ENCODE measurements around the gene POLD4.

The POLD4 gene

DNA sequence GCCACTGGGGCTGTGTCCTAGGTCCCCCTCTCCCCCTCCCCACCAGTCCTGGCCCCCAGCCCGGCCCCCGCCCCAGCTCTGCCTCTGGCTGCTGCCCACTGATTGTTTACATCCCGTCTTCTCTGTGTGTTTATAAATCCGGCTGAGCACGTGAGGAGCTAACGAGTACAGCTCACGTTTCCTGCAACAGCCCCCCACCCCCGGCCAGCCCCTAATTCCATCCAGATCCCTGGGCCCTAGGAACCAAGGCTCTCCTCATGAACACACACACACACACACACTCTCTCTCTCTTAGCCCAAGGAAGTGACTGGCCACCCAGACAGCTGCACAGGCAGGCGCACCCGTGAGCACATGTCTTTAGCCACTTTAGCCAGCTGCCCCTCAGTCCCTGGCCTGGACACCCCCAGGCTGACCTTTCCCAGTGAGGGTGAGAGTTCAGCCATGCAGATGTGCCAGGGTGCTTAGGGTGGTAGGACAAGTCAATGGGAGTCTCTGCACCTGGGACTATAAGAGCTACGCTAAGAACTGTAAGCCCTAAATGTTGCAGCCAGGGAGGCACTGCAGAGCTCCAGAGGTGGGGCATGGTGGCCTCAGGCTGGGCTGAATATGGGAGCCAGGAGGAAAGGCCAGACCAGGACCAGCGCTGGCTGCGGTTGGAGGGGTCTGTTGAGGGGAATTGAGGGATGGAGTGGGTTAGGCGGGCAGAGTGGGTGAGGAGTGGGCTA lies 17.2 kb upstream of the POLD4 start:
- no peak for DNase-seq (ENCODE audit: low spot score)

DNA sequence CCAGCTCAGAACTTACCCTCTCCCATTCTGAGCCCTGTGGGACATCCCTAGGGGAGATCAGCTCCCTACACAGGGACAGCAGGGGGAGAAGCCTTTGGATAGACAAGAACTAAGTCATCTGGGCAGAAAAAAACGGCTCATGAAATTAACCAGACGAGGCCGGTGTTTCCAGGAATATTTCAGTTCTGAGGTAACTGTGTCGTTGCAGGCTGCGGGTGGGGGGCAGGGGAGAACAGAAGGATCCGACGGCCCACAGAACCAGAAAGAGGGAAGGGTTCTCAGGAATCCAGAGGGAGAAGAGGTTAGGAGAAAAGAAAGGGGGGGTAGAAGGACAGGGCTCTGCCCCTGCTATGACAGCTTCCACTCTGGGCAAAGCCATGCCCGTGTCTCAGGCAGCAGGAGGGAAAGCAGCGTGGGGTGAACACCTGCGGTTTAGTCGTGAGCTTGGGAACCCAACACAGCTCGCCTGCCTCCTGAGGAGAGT lies 16.5 kb upstream of the POLD4 start:
- no peak for DNase-seq (ENCODE audit: low spot score)

DNA sequence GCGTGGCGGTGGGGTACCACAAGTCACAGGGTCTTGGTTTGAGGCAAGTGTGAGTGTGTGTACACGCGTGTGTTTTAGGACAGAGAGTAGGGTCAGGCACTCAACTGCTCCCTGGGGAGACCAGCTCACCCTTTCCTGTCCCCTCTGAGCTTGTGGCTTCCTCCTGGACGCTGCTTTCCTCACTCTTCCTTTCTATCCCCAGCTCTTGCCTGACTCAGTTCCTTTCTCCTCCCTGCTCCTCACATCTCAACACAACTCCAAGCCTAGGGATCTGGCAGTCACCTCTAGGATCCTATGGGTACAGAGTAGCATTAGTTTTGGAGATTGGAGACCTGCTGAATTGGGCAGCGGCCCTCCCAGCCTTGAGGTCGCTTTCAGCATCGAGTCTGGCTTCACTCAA lies 15.9 kb upstream of the POLD4 start:
- DNase-seq (ENCODE audit: low spot score) = no peak

DNA sequence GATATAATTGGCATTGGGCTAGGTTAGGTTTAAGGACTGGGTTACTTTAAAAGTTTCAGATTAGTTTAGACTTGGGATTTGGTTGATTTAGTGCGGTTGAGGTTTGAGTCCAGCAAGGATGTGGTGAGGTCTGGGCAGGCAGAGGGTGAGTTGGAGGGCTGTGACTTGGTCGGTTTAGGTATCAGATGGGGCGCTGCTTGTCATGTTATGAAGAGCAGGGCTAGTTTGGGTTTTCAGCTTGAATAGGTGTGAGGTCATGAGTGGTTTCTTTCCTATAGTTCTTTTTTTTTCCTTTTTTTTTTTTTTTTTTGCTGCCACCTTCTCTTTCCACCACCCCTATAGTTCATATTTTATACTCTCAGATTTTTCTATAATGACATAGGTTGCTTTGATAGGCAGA lies 15.3 kb upstream of the POLD4 start:
- no peak for DNase-seq (ENCODE audit: low spot score)

DNA sequence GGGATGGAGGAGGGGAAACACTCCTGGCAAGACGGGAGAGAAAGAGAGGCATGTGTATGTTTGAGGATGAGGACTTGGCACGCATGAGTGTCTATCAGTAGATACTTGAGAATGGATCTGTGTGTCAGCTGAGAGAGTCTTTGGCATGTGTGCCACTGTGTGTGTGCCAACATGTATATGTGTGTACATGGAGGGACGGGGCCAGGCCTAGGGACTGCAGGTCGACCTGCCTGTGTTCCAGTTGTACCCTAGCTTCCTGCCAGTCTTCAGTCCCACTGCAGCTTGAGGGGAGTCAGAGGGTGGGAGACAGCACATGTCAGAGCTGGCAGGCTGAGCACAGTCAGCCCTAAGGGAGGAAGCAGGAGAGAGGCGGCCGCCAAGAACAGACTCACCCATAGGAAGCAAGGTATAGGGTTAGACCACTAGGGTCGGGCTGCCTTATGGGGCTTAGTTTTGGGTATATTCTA lies 14.4 kb upstream of the POLD4 start:
- DNase-seq (ENCODE audit: low spot score) = no peak

DNA sequence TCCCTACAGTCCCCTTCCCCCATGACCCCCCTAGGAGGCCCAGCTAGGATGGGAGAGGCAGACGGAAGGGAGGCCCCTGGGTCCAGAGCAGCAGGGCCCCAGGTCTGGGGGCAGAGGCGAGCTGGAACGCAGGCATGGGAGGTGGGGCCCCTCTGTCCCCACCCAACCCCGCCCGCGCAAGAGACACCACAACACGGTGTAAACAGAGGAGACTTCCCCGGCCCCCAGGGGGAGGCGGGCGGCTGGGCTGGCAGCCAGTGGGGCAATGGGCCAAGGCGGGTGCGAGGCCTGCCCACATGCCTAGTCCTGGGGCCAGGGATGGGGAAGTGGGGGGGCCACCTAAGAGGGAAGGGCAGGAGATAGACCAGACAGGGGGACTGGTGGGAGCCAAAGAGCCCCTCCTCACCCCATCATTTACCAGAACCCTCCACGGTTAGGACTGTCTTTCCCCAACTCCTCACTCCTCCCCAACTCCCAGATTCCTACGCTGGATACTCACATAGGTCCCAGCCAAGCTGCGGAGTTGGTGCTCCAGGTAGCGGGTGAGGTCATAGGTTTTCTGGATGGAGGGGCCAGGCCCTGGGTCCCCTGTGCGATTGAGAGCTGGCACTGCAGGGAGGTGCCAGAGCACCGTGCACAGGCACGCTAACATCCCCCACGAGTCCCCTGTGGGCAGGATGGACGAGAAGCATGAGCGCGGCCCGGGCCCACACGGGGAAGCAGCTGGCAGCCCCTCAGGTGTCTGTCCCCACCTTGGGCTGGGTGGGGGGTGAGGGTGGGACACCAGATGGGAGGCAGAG lies 13.8 kb upstream of the POLD4 start:
- no peak for DNase-seq (ENCODE audit: low spot score)

DNA sequence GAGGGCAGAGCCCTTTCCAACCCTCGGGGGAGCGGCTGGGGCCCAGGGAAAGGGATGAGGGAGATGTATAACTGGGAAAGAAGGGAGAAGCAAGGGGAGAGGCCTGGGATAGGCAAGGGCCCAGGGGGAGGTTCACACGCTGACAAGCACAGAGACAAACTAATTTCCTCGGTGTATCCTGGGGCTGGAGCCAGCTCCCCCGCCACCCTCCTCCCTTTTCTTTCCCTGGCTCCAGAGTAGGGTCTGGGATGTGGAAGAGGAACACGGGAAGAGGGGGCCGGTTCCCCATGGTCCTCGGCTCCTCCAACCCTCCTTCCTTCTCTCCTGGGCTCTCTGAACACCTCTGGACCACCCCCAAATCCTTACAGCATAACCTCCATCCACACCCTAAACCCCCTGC lies 13.2 kb upstream of the POLD4 start:
- no peak for DNase-seq (ENCODE audit: low spot score)

DNA sequence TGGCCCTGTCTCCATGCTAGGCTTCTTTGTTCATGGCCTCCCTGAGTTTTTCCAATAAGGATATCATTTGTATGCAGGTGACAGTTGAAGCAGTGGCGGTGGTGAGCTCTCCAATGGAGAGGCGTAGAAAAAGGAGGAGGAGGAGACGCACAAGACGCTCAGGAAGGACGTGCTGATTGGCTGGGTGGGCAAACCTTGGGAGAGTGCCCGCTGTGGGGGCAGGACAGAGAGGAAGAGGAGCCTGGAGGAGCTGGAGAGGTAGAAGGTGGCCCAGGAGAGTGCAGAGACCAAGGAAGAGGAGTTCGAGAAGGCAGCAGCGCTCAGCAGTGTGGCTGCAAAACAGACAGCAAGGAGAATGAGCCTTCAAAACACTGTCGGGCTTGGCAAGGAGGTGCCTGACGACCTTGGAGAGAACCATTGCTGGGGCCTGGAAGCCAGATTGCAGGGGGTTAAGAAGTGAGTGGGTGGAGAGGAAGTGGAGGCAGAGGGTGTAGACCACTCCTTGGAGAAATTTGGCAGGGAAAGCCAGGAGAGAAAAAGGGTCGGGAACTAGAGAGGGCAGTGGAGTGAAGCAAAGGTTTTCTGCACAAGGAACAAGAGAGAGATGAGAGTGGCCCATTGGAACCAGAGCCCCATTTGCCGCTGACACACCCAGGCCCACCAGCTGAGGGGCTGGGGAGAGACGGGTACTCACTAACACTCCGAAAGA lies 12.5 kb upstream of the POLD4 start:
- DNase-seq (ENCODE audit: low spot score) = no peak

DNA sequence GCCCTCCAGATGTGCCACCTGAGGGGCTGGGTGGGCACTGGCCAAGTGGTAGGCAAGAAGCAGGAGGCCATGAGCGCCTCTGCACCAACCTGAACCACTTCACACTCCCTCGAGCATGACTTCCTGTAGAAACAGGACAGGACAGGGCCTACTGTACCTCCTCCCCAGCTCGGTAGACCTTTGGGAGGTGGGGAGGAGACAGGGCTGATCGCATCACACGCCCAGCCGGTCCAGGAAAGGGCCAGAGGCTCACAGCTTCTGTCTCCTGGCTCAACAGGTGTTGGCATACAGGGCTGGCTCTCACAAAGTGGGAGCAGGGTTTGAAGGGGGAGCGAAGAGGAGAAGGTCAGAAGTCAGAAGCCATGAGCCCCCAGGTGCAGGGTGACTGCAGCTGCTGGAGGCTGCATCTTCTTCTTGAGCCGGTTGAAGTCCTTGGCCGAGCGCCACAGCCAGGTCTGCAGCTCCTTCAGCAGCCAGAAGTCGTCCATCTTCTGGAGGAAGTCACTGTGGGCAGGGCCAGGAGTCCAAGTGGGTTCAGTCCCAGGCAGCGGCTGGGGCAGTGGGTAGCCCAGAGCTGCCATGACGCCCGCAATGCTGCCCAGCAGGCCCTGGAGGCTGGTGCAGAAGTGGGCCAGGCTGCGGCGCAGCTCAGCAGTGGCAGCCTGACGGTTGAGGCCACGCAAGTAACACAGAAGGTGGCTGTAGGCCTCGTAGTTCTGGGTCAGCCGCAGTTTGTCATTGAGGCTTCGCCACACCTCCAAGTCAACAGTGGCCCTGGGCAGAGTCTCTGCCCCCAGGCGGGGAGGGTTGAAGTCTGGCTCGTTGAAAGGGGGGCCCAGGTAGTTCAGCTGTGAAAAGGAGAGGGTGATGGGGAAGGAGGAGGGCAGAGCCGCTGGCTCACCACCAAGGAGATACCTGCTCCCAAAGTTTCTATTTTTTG lies 11.7 kb upstream of the POLD4 start:
- no peak for DNase-seq (ENCODE audit: low spot score)

DNA sequence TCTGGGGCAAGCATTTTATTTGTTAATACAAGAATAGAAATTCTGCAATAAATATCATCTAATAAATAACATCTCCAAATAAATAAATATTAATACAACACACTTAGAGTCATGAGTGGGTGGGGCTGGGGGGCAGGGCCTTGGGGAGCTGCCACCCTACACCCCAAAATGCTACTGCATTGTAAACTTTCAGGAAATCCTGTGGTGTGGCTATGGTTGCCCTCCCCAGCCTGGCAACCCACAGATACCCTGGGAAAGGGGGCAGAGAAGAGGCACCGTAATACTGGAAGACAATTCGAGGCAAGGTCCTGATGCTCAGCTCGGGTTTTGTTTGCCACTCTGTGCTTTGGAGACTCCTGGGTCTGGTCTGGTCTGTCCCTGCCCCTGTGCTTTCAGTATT lies 10.8 kb upstream of the POLD4 start:
- DNase-seq (ENCODE audit: low spot score) = no peak

DNA sequence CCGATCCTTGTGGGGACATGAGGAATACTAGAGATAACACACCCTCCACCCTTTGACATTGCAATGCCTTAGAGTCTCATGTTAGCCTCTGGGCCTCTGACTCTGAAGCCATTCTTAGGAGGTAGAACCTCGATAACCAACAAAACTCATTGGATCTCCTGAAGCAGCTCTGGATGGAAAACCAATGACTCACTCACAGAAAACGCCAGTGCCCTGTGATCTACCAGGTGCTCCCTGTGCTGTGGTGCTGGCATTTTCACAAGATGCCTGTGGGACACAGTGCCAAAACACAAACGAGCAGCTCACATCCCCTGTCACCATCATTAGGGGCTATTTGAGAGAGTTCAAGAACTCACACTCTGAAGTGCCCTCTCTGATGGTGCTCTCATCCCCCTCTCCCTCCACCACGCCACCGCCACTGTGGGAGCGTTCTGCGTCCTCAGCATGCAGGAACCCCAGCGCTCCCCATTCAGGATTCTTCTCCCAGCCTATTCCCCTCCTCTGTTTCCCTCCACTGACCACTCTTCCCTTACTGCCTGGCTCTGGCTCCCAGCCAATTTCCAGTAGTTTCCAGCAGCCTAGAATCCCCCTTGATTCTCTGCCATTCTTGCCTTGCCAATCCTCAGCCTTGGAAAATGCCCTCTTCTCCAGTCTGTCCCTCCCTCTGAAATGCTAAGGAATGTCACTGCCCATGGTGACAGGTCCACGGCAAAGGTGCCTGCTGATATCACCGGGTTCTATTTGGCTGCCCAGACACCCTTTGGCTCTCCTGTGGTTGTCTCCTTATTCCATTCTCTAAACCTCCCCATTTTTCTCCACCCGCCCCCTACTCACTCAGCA lies 4.7 kb upstream of the POLD4 start:
- DNase-seq (ENCODE audit: low spot score) = peak; percentile 76

DNA sequence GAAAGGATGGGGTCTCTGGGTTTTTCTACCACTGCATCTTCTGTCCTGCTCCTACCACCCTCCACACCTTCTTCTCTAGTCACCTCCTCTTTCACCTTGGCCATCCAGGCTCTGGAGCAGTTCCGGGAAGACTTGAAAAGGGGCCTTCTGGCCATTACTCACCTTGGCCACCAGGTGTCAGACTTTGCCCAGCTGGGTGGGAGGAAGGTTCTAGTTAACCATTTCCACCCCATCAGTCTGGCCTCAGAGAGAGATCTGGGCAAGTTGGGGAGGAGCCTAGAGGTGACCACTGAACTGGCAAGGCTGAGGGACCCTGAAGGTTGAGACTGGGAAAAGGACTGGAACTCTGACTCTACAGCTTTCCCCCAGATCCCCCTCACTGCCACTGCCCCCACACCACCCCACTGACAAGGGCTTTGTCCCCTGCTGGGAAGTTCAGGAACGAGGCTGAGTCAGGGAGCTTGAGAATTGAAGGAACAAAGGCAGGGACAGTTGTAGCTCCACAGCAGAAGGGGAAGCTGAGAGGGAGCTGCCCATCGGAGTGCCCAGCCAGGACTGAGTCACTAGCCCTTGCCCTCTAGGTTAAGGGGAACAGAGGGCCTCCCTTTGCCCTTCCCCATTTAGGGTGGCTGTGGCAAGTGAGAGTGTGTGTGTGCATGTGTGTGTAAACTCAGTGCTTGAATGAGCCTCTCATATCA lies 3.7 kb upstream of the POLD4 start:
- DNase-seq (ENCODE audit: low spot score) = peak; percentile 84

DNA sequence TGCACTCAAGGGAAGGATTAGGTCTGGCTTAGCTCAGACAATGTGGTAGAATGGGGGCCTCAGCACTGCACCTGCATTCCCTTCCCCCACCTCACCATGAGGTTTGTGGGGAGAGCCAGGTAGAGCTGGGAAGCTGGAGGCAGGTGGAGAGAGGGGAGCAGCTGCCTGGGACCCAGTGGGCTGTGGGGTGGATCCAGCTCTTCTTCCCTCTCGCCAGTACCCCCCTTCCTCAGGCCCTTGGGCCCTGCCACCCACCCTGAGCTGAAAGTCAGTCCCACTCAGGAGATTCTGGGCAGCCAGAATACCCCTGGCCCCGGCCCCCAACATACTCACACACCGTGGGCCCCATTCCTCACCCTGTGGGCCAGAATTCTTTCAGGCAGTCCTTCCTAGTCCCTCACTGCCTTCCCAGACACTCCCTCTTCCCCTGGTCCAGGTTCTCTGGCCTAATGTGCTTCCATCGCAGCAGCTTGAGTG lies 3.1 kb upstream of the POLD4 start:
- no peak for DNase-seq (ENCODE audit: low spot score)

DNA sequence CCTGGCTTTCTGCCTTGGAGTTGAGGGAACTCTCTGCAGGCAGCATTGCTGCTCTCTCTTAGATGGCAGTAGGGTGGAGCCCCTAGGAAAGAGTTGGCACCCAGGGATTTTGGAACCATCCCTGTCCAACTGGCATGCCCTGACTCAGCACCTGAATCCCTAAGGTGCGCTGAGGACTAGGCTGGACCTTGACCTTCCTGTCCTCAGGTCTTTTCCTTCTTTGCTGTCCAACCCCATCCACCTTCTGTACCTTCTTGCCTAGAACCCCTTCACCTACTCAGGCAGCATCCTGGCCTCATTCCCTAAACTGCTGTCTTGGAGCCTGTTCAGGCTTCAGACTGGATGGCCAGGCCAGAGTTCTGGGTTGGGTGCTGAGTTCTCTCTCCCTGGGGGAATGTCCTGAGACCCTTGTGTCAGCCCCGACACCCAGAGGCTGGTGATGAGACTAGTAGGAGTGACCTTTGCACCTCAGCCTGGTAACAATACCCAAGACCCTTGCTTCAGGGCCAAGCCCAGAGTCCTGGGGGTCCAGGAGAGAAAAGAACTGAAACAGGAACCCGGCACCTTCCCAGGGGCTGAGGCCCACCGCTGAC lies 2.5 kb upstream of the POLD4 start:
- DNase-seq (ENCODE audit: low spot score) = no peak

DNA sequence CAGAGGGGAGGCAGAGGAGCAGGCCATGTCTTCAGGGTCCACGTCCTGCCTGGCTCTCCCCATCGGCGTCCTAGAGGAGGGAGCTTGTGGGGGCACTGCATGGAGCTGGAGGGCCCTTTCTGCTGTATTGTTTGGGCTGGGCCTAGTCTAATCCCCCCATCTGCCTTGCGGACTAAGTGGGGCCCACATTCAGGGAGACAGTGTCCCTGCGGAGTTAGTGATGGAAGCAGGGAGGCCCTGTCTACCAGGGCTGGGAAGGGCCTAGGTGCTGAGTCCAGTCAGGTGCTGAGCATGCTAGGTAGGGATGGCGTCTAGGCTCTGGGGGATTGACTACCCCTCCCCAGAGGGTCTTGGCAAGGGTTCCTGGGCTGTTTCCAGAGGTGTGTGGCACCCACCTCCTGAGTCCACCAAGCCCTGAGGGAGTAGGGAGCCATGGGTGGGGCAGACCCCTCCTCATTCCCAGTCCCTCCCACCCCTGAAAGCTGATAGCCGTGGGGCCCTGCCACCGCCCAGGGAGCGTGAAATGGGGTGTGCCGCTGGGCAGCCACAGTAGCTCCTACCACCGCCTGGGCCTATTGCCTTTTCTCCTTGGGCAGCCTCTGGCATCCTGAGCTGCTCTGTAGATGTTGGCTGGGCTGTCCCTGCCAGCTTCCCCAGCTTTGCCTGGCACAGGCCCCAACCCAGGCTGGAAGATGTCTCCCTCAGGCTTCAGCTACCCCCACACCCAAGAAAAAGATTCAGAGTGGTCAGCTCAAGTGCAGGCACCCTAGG lies 1.9 kb upstream of the POLD4 start:
- DNase-seq (ENCODE audit: low spot score) = no peak

DNA sequence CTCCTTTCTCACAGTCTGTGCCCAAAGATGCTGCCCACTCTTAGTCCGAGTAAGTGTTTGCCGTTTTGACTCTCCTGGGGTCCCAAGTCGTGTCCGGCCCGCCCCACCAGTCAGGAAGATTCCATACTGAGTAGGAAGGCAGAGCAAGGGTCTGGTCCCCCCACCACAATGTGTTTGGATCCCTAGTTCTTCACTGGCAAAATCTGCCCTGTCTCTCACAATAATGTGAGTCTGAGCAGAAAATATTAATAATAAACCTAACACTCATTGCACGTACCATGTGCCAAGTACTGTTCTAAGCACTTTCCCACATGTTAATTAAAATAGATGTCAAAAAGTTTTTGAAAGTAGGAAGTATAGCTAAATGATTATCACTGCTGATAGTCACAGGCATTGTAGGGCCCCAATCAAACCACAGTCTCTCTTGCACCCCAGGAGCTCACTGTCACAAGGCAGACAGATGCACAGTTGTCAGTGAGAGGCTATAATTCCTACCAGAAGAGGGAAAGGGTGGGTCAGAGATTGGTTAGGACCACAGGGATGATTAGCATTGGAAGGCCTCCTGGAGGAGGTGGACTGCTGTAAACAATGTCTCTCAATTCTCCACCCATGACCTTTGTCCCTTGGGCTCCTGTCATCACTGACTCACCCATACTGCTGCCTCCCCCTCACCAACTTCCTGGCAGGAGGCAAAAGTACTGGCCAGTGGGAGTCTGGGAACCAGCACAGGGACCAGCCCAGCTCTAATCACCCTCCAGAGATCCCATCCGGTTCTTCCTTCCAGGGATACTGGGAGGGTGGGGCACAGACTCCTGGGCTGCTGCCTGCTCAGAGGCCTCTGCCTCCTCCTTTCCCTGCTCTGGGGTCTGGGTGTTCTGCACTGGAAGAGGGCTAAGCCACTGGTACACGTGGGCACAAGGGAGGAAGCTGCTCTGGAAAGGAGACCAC lies 1.0 kb upstream of the POLD4 start:
- peak; percentile 99 for DNase-seq (ENCODE audit: low spot score)

DNA sequence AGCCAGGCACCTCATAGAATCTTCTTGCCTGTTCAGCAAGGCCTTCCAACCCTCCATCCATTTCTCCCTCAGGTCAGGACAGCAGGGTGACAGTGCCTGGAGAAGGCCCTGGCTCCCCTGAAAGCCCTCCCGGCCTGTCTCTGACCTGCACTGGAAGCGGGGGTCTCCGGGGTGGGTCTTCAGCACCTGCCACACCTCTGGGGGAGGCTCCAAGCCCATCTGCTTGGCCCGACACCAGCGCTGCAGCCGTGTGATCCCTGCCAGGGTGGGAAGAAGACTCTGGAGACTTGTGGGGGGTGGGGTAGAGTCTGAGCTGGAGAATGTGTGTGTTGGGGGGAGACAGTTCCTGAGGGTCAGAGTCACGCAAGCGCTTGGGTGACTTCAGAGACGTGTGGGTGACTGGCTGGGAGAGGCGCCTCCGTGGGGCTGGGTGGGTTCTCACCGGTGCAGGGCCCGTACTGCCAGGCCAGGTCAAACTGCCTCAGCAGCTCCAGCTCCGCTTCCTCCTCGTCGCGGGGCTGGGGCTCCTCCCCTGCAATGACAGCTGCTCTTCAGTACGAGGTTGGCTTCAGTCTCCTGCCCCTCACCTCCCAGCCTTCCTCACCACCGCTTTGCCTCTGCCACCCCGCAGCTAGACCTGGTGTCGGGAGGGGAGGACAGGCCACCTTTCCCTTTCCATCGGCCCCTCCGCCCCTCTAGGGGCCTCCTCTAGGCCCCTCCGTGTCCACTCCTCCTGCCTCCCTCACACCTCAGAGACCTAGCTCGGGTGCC lies 615 bp downstream of the POLD4 start:
- peak; percentile 65 for DNase-seq (ENCODE audit: low spot score)

Data from SW480 (cell line).